Peyer's patch (tissue), 4 donors: ENCODE measurements around the gene FNDC3B. TPM values are rescaled to one million over a fixed set of nuclear protein-coding genes. Genes with fewer than 3 reads are reported as not detected.

Experiments
- DNase-seq, 3 donors: peaks; one replicate each; pipeline ENCODE4 v3.0.0-alpha.2; 2017 to 2019
- H3K27ac ChIP-seq, 4 donors: fragments of 200-600 bp; sonication (generic); one replicate each; pipeline ENCODE4 v1.5.1; 2016 to 2019
- H3K27me3 ChIP-seq, 2 donors: fragments of 200-600 bp; sonication (generic); one replicate each; pipeline ENCODE4 v1.5.1; 2019
- H3K36me3 ChIP-seq, 3 donors: fragments of 200-600 bp; sonication (generic); one replicate each; pipeline ENCODE4 v1.5.1; 2016 to 2019
- H3K4me1 ChIP-seq, 4 donors: fragments of 200-600 bp; sonication (generic); one replicate each; pipeline ENCODE4 v1.5.1; 2016 to 2019
- H3K4me3 ChIP-seq, 4 donors: fragments of 200-600 bp; sonication (generic); 1 replicate in 3 of 4; 2 replicates in 1 of 4; pipeline ENCODE4 v1.5.1; 2016 to 2019; ENCODE audit warnings: mild to moderate bottlenecking in 1 of 4
- H3K9me3 ChIP-seq, 4 donors: fragments of 200-600 bp; sonication (generic); one replicate each; pipeline ENCODE4 v1.5.1; 2016 to 2019; ENCODE audit warnings: mild to moderate bottlenecking in 1 of 4
- POLR2A ChIP-seq, 2 donors: fragments of 450-650 bp; IDR thresholded peaks; one replicate each; pipeline ENCODE4 v1.5.1; 2017; ENCODE audit warnings: antibody characterized with exemption in 2 of 2, mild to moderate bottlenecking in 2 of 2, moderate library complexity in 2 of 2
- total RNA-seq, 4 donors: library from RNA; depleted of rRNA; stranded (reverse); fragments of >200 nt; gene quantifications; one replicate each; pipeline ENCODE4 v1.1.0, GENCODE V29; 2016
- TF ChIP-seq, protein P1 (sequence below), 6 experiments: fragments of 450-650 bp in 4 of 6; fragments of 200-600 bp in 2 of 6; sonication (generic) in 1 of 6; IDR thresholded peaks; one replicate each; pipeline ENCODE4 v1.5.1; 2017 to 2019; ENCODE audit warnings: antibody characterized with exemption in 6 of 6, mild to moderate bottlenecking in 3 of 6, moderate library complexity in 1 of 6

FNDC3B gene
- total RNA-seq, 4 donors from 2014 or later, result 28.7 to 74.3 (median 54.6) TPM

DNA sequence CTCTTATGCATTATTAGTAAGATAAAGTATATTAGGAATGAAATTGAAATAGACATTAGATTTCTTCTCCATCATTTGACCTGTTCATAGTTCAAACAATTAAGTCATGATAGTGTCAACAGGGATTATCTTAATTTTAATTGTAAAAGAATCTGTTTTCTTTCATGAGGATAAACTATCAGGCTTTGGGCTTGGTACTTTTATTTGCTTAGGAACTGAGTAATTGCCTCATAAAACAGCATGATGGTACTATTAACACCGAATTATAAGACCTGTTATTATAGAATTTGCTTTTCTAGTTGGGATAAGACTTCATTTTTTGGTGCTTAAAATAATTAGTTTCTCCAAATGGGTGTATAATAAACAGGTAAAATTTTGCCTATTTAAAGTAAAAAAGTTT, 71.8 kb downstream of the FNDC3B start:
- Histone ChIP-seq H3K27ac (no peak overlapping the region), H3K4me1 (peaks cover 0 to 4% (median 0%) of the 10 kb centered on the region in 4 donors), H3K4me3 (no peak overlapping the region), H3K36me3 (peaks cover 0 to 27% (median 0%) of the 10 kb centered on the region in 3 donors), H3K27me3 (no peaks in the 10 kb centered on the region), H3K9me3 (no peaks in the 10 kb centered on the region)
- no peak for TF ChIP-seq POLR2A (IDR thresholded peaks at IDR 0.05)
- TF ChIP-seq, protein P1, sequence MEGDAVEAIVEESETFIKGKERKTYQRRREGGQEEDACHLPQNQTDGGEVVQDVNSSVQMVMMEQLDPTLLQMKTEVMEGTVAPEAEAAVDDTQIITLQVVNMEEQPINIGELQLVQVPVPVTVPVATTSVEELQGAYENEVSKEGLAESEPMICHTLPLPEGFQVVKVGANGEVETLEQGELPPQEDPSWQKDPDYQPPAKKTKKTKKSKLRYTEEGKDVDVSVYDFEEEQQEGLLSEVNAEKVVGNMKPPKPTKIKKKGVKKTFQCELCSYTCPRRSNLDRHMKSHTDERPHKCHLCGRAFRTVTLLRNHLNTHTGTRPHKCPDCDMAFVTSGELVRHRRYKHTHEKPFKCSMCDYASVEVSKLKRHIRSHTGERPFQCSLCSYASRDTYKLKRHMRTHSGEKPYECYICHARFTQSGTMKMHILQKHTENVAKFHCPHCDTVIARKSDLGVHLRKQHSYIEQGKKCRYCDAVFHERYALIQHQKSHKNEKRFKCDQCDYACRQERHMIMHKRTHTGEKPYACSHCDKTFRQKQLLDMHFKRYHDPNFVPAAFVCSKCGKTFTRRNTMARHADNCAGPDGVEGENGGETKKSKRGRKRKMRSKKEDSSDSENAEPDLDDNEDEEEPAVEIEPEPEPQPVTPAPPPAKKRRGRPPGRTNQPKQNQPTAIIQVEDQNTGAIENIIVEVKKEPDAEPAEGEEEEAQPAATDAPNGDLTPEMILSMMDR (IDR thresholded peaks at IDR 0.05), result no peak
- DNase-seq, result no peak

DNA sequence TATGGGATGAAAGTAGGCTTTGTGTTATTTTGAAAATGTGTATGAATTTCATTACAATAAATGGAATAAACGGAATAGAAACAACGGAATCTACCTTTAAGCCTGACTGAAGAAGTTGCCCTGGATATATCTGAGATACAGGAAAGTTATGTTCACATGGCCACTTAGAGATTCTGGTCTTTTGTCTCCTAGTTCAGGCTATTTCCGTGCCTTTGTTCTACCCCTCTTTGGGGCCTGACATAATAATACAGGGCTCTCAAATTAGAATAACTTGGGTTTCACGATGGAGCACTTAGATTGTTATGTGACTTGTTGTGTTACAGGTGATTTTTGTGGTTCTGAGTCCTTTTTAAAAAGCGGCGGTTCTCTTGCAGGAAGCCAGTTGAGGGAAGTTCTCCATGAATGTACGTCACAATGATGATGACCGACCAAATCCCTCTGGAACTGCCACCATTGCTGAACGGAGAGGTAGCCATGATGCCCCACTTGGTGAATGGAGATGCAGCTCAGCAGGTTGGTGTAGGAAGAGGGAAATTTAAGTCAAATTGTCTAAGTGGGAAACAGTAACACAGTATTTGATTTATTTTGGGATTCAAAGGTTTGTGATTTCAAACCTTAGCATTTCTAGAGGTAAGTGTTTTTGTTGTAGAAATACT, 72.8 kb downstream of the FNDC3B start:
- Histone ChIP-seq H3K9me3 (no peaks in the 10 kb centered on the region), H3K36me3 (peaks cover 0 to 37% (median 0%) of the 10 kb centered on the region in 3 donors), H3K27ac (no peak overlapping the region), H3K4me3 (no peak overlapping the region), H3K27me3 (no peaks in the 10 kb centered on the region), H3K4me1 (peaks cover 0 to 4% (median 0%) of the 10 kb centered on the region in 4 donors)
- DNase-seq, result no peak
- TF ChIP-seq, protein P1 (IDR thresholded peaks at IDR 0.05), result no peak
- no peak for TF ChIP-seq POLR2A (IDR thresholded peaks at IDR 0.05)

DNA sequence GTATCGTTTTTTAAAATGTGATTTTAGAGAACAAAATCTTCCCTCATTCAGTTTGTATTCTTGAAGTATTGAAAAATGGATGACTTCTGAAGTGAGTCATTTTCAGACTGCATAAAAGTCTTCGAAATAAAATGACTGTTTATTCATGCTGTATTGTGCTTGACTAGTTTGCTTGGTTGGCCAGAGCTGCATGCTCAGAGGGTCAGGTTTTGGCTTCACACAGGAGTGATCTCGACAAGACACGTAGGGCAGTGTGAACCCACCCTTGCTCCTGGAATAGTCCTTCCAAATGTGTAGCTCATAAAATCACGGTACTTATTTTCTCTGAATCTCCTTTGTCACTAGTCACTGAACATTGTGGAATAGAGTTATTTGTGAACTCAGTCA, 73.3 kb downstream of the FNDC3B start:
- Histone ChIP-seq H3K27ac (no peak overlapping the region), H3K27me3 (no peaks in the 10 kb centered on the region), H3K4me3 (no peak overlapping the region), H3K4me1 (peaks cover 0 to 4% (median 0%) of the 10 kb centered on the region in 4 donors), H3K9me3 (no peaks in the 10 kb centered on the region), H3K36me3 (peaks cover 0 to 37% (median 0%) of the 10 kb centered on the region in 3 donors)
- TF ChIP-seq, protein P1 (IDR thresholded peaks at IDR 0.05), result no peak
- TF ChIP-seq POLR2A (IDR thresholded peaks at IDR 0.05), result no peak
- DNase-seq, result no peak

DNA sequence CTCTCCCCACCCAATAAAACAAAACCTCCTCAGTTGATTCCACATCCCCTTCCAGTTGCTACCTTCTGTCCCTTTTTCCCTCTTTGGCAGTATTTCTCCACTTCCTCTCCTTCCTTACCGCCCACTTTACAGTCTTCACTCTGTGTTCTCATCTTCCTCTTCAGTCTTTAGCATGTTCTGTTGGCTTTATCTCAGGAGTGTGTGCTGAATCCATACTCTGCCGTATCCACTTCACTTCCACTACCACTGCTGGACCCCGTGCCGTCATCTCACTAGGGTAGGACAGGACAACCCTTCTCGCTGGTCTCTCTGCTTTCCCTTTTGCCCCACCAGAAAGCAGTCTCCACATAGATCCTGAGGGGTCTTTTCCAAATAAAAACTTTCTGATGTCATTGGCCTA, 74.3 kb downstream of the FNDC3B start:
- H3K4me3 ChIP-seq, result no peak overlapping the region
- no peak overlapping the region for H3K27ac ChIP-seq

DNA sequence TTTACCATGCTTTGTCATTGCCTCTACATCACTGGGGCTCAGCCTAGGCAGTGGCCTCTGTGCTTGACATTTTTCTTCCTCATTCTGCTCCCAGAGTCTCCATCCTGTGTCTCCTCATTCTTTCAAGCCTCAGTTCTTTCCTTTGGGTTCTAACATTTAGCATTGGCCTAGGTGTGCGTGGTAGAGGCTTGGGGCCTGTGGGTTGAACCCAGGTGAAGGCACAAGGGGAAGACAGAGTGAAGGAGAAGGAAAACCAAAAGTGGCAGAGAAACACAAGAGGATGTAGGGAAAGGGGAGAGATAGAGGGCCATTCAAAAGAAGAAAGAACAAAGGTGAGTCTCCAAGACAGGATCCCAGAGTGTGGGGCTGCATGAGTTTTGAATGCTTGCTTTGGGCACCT, 75.7 kb downstream of the FNDC3B start:
- Histone ChIP-seq H3K4me3 (no peak overlapping the region), H3K9me3 (no peaks in the 10 kb centered on the region), H3K4me1 (peaks cover 0 to 3% (median 0%) of the 10 kb centered on the region in 4 donors), H3K27me3 (no peaks in the 10 kb centered on the region), H3K27ac (no peak overlapping the region), H3K36me3 (peaks cover 0 to 37% (median 0%) of the 10 kb centered on the region in 3 donors)
- no peak for DNase-seq
- TF ChIP-seq POLR2A (IDR thresholded peaks at IDR 0.05), result no peak
- TF ChIP-seq, protein P1 (IDR thresholded peaks at IDR 0.05), result no peak

More for the DNA sequence above, 74.3 kb downstream of the FNDC3B start:
- H3K27me3 ChIP-seq, result no peaks in the 10 kb centered on the region
- H3K9me3 ChIP-seq, result no peaks in the 10 kb centered on the region
- DNase-seq, result no peak
- TF ChIP-seq, protein P1 (IDR thresholded peaks at IDR 0.05), result no peak
- no peak for TF ChIP-seq POLR2A (IDR thresholded peaks at IDR 0.05)
- peaks cover 0 to 37% (median 0%) of the 10 kb centered on the region in 3 donors for H3K36me3 ChIP-seq
- H3K4me1 ChIP-seq, result peaks cover 0 to 3% (median 0%) of the 10 kb centered on the region in 4 donors
